Stimulated activated CD8-positive, alpha-beta memory T cell treated with anti-CD3 and anti-CD28 coated beads, Interleukin-12 subunit alpha, Interleukin-12 subunit beta, amount 100 ng/mL, for 1 hour (primary cell): ENCODE measurements around the gene GRAMD1A.

Source experiments
- DNase-seq: peaks from one replicate; pipeline ENCODE4 v3.0.0-alpha.2; 2020; ENCODE audit warnings: low read depth

Gene GRAMD1A

DNA sequence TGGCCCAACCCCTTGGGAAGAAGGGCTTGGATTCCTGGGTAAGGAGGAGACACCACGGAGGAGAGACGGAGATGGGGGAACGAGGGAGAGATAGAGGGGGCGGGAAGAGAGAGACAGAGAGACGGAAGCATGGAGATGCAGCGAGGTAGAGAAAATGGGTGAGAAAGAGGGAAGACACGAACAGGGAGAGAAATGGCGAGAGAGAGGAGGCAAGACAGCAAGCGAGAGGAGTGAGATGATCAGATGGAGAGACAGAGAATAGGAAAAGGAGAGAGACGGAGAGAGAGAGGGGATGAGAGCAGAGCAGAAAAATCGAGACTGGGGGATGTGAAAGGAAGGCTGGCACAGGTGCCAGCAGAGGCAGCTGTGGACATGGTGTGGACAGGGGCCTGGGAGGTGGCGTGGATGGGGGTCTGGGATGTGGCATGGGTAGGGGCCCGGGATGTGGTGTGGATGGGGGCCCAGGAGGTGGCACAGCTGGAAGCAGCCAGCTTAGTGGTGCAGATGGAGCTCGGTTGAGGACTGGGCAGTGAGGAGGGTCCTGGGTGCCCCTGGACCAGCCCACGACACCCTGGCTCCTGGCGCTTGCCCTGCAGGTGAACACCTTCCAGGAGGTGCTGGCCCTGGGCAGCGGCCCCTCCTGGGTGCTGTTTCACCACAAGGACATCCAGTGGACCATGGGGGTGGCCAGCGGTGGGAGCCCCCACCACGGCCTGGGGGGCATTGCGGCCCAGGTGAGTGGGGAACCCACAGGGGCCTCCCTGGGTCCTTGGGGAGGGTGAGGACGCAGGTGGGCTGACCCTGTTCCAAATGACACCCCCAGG is 75.3 kb downstream of the GRAMD1A start:
- no peak for DNase-seq

DNA sequence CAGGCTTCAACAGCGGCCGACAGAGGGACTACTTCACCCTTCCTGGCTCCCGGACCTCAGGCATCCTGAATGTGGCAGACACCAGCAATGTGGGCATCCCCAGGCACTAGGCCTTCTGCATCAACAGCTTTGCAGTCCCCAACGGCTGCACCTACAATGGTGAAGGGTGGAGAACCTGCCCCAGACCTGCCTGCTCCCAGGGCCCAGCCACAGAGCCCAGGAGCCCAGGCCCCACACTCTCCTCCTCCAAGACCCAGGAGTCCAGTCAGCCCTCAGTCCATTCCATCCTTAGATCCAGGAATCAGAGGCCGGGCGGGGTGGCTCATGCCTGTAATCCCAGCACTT is 75.9 kb downstream of the GRAMD1A start:
- DNase-seq = no peak
